ENCODE results near the gene TMC8.

TMC8 gene, protein sequence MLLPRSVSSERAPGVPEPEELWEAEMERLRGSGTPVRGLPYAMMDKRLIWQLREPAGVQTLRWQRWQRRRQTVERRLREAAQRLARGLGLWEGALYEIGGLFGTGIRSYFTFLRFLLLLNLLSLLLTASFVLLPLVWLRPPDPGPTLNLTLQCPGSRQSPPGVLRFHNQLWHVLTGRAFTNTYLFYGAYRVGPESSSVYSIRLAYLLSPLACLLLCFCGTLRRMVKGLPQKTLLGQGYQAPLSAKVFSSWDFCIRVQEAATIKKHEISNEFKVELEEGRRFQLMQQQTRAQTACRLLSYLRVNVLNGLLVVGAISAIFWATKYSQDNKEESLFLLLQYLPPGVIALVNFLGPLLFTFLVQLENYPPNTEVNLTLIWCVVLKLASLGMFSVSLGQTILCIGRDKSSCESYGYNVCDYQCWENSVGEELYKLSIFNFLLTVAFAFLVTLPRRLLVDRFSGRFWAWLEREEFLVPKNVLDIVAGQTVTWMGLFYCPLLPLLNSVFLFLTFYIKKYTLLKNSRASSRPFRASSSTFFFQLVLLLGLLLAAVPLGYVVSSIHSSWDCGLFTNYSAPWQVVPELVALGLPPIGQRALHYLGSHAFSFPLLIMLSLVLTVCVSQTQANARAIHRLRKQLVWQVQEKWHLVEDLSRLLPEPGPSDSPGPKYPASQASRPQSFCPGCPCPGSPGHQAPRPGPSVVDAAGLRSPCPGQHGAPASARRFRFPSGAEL
- 13.3 to 72.5 (median 42.0) reads per million in 18 experiments for total RNA-seq

DNA sequence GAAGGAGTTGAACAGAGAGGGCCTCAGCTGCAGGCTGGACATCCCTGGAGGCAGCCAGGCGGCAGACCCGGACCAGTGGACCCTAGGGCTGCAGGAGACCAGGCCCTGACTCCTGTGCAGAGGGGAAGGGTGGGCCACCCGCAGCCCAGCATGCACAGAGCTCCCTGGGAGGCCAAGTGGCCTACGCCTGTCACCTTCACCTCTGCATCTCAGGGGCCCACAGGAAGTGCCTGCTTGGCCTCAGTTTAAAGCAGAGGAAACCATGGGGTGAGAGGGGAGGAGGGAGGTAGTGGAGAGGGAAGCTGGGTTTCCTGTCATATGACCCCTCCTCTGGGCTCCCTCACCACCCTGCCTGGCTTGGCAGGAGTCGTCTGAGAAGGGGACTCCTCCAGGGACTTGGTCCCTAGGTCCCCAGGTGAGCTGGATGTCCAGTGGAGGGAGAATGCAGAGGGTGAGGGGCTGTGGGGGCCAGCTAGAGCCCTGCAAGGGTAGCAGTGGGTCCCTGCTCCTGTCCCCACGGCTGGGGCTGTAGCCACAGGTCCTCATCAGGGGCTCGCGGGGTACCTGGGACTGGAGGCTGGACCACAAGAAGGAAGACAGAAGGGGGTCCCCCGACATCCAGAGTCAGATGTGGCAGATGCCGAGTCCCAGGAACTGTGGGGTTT, at the start of gene TMC8:
Gene TMC8, plus strand, starts transcription at position 335 of the 665 bp plus-strand sequence. CDS start 818 bp downstream, outside the sequence.
- DNase-seq: peak; percentile 57 to 58

DNA sequence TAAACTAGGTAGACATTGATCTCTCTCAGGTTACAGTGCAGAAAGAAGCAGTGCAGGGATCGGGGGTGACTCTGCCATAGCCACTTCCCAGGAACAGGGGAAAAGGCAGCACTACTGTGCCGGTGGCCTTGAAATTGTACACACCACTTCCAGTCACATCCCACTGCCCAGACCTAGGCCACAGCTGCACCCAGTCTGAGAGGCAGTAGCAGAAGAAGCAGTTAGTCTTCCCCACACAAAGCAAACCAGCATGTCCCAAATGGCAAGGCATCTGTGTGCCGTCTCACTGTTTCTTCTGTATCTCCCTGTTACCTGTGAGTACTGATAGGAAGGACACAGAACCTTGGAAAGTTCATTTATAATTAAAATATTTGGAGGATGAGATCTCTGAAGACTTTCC, 49.0 kb upstream of the TMC8 start:
- no peak for DNase-seq

DNA sequence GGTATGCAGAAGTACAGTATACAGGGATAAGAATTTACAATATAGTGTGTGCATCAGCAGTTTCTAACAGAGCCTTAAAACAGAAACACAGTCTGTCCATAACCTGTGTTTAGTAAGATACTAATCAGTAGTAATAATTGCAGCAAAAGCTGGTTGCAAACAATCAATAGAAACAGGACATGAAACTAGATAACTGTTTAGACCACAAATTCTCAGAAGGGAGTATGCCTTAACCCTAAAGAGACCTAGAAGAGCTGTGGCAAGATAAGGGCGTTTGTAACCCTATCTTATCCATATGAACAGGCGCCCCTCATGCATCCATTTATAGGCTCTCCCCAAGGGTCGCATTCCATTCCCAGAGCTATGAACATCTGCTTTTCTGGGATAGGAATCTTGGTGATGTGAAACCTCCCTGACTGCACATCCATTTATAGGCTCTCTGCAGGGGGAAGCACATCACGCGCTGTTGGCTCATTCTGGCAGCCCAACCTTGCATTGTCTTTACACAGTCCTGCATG, 48.2 kb upstream of the TMC8 start:
- peak; percentile 20 to 63 for DNase-seq

DNA sequence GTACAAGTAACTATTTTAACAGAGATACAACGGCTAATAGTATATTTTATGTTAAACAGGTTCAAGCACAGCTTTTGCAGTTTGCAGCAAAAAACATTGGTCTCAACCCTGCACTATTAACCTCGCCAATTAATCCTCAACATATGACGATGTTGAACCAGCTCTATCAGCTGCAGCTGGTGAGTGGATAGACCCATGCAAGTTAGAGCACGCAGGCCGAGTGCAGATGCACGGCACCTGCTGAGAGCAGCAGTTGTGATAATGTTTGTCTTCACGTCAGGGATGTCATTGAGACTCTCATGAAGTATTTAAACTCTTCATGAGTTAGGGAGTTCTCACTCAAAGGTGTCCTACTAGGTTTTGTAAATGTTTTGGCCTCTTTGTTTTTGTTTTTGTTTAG, 47.6 kb upstream of the TMC8 start:
- no peak for DNase-seq

DNA sequence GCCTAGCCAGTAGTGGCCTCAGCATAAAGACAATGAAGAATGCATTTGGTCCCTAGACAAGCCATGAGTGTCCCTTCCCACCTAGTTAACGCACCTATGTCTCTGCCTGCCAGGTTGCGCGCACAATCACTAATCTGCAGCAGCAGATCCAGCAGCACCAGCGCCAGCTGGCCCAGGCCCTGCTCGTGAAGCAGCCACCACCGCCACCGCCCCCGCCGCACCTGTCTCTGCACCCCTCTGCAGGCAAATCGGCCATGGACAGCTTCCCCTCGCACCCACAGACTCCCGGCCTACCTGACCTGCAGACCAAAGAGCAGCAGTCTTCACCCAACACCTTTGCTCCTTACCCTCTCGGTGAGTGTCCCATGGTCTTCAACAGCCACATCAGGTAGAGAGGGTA, 43.8 kb upstream of the TMC8 start:
- no peak for DNase-seq

DNA sequence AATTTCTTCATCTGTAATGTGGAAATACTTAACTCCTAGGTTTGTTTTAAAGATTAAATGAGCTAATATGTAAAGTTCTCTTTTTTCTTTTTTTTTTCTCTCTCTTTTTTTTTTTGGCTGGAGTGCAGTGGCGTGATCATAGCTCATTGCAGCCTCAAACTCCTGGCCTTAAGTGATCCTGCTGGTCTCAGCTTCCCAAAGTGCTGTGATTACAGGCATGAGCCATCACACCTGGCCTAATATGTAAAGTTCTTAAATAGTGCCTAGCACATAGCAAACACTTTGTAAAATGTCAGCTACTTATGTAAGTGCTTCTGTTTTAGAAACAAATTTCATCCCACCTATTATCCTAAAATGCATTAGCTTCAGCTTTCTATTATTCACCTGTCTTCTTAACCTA, 42.0 kb upstream of the TMC8 start:
- DNase-seq: peak in 1 of 2 donors; percentile 21

DNA sequence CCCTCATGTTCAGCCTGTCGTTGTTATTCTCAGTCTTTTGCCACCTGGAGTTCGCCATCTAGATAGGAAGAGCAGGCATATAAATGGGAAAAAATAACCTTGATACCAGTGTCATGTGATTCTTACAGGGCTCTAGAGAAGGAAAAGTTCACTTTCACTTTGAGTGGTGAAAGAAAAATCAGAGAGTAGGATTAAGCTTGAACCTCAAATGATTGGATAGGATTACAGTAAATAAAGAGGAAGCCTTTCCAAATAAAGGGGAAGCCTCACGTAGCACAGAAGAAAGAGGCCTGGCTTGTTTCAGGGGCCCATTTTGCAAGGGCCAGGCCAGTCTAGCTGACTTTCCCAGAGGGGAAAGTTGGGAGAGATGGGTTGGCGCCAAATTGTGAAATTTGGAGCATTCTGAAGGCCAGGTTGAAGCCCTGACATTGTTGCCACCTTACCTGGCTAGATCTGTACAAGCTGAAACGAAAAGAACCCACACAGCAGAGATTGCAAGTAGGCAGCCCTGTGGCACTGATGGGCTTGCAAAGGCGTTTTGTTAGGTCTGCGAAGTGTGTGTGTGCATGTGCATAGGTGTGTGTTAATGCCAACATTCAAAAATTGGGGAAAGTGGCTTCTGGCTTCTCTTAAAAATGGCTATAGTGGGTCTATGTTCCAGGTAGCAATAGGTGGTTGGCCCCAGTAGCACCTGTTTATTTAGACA, 40.8 kb upstream of the TMC8 start:
- DNase-seq: peak; percentile 58 to 71

DNA sequence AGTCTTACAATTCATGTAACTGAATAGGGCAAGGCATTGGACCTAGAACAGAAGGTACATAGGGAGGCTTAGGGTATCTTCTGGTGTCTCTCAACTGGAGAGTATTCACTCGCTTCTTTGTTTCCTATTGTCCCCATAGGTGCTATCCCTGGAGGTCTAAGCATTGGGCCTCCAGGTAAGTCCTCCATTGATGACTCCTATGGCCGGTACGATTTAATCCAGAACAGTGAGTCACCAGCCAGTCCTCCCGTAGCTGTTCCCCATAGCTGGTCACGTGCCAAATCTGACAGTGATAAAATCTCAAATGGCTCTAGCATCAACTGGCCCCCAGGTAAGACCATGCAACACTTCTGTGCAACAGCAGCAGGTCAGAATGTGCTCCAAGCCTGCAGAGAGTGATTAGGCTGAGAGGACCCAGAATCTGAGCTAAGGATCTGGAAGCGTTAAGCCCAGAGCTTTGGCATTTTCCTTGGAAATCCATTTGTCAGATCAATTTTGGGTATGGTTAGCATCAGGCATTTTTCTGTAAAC, 37.7 kb upstream of the TMC8 start:
- DNase-seq: no peak

DNA sequence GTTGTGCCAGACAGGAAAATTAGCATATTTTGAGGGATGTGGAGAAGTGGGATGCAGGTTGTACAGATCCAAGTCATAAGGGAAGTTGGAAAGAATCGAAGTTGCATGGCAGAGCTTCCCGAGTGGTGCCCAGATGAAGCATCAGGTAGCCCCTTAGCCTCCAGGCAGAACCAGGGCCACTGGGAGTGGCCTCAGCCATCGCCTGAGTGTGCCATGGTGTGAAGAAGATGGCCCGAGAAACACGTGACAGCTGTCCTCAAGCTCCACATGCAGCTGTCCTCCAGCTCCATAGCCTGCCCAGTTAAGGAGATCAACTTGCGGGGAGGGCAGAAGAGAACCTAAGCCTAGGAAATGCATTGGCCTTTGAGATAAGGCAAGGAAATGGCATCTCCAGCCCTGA, 35.5 kb upstream of the TMC8 start:
- DNase-seq: no peak

DNA sequence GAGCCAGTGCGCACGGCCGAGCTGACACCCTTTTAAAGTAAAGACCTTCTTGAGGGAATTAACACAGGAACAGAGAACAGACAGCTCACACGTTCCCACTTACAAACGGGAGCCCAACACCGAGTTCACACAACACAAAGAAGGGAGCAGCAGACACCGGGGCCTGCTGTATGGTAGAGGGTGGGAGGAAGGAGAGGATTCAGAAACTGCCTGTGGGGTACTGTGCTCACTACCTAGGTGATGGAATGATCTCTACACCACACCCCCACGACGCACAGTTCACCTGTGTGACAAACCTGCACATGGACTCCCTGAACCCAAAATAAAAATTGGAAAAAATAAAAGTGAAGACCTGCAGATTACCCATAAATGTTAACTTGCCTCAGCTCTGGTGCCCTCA, 34.5 kb upstream of the TMC8 start:
- no peak for DNase-seq

DNA sequence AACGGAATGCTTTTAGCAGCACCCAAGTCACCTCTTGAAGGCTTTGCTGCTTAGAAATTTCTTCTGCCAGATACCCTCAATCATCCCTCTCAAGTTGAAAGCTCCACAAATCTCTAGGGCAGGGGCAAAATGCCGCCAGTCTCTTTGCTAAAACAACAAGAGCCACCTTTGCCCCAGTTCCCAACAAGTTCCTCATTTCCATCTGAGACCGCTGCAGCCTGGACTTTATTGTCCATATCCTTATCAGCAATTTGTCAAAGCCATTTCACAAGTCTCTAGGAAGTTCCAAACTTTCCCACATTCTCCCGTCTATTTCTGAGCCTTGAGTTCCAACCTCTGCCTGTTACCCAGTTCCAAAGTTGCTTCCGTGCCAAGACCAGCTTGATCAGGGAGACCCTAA, 29.5 kb upstream of the TMC8 start:
- peak; percentile 18 to 29 for DNase-seq

DNA sequence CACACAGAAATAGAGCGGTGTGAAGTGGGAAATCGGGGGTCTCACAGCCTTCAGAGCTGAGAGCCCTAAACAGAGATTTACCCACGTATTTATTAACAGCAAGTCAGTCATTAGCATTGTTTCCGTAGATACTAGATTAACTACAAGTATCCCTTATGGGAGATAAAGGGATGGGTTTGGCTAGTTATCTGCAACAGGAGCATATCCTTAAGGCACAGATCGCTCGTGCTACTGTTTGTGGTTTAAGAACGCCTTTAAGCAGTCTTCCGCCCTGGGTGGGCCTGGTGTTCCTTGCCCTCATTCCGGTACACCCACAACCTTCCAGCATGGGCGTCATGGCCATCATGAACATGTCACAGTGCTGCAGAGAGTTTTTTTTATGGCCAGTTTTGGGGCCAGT, 29.0 kb upstream of the TMC8 start:
- DNase-seq: no peak

DNA sequence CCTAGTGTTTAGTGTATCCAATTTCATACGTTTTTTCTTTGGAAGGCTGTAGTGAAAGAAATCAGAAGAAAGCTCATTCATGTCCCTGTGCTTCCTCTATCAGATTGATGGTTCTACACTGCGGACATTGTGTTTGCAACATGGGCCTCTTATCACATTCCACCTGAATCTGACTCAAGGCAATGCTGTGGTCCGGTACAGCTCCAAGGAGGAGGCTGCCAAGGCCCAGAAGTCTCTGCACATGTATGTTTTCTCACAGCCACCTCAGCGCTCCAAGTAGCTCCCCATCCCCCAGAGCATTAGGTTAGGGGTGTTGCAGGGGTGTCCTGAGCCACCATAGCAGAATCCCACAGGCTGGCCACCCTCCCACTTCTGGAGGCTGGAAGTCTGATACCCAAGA, 27.3 kb upstream of the TMC8 start:
- no peak for DNase-seq

DNA sequence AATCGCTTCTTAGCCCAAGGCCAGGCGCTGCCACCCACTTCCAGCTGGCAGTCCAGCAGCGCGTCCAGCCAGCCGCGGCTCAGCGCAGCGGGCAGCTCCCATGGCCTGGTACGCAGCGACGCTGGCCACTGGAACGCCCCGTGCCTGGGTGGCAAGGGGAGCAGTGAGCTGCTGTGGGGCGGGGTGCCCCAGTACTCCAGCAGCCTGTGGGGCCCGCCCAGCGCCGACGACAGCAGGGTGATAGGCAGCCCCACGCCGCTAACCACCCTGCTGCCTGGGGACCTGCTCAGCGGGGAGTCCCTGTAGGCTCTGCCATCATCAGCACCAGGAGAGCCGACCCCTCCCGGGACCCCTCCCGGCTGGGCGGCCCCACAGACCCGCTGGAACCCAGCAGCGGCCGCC, 26.0 kb upstream of the TMC8 start:
- DNase-seq: no peak

DNA sequence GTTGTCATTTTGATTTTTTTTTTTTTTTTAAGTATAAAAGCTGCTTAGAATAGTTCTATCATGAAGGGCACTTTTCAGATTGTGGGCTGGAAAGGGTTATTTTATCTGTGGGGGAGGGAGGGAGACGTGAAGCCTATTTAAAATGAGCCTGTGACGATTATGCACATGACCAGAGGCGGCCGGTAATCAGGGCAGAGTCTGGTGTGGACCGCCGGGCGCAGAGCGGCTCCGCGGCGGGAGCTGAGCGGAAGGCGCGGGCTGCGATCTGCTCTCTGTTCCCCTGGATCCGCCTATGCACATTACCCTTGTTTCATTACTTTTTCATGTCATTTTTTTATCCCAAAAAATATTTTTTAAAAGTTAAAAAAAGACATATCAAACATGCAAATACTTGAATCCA, 25.5 kb upstream of the TMC8 start:
- DNase-seq: no peak

DNA sequence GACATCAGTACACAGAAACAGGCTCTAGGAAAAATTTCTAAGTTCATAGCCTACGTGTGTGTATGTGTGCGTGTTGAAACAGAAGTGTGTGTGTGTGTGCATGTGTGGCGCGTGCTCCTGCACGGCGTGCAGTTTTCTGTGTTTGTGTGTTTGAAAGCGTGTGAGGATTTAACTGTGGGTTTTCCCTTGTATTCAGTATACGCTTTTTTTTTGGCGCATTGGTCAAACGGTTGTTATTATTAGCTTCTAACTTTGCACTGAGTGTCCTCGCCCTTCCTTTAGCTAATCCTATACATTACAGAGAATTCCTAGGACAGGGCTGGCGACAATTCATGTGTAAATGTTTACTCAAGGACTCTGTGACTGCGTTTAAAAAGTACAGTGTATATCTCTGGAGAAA, 25.0 kb upstream of the TMC8 start:
- DNase-seq: no peak

DNA sequence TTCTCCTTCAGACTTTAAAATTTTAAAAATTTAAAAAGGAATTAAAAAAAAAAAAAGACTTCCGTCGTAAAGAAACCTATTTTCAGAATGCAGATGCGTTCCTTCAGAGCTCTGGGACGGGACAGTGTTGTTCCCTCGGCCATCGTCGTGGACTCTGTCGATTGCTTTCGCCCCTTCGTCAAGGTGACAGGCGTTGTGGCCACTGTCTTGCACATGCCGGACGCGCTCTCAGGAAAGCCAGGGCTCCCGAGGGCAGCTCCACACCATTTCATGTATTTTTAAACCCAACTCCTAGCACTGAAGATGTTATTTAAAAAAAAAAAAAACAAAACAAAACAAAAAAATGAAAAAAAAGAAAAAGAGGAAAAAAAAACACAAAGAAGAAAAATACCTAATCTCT, 24.4 kb upstream of the TMC8 start:
- no peak for DNase-seq

DNA sequence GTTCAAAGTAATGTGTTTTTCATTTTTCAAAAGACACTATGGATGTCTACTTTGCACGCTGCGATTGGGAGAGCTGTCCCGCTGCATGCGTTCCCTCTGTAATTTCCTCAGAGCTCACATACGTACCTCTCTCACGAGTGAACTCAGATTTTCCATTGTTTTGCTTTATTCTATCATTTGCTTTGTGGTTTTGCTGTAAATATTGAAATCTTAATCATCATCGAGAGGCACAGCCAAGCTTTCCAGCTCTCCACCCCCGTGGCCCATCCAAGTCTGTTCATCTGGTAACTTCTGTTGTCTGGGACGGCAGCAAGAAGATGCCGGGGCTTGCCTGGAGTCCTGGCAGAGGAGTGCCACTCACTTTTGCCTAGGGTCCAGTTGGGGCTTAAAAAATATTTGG, 23.1 kb upstream of the TMC8 start:
- no peak for DNase-seq

DNA sequence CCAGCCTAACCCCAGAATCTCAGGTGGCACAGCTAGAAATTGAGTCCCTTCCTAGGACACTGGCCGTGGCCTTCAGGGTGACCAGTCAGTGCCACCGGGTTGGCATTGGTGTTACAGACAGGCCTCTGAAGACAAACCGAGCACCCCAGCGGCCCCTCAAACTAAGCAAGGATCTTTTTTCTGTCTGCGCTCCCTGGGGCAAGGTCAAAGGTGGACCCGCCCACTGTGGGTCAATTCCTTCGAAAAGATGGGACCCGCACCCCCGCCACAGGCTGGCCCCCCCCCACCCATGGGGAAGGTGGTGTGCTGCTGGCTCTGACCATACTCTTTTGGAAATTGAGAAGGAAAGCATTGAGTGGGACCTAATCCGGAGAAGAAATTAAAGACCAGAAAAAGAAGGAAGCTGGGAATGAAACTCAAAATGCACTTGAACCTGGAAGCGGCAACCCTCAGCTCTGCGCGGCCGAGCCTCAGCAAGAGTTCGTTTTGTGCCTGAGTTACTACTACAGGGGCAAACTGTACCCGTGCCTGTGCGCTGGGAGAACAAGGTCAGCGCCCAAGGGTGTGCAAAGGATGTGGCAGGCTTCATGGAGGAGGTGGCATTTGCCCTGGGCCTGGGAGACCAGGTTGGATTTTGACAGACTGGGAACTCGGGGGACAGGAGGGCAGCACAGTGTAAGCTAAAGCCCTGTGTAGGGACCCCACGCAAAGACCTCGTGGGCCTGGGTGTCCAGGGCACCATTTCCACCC, 22.4 kb upstream of the TMC8 start:
- no peak for DNase-seq

DNA sequence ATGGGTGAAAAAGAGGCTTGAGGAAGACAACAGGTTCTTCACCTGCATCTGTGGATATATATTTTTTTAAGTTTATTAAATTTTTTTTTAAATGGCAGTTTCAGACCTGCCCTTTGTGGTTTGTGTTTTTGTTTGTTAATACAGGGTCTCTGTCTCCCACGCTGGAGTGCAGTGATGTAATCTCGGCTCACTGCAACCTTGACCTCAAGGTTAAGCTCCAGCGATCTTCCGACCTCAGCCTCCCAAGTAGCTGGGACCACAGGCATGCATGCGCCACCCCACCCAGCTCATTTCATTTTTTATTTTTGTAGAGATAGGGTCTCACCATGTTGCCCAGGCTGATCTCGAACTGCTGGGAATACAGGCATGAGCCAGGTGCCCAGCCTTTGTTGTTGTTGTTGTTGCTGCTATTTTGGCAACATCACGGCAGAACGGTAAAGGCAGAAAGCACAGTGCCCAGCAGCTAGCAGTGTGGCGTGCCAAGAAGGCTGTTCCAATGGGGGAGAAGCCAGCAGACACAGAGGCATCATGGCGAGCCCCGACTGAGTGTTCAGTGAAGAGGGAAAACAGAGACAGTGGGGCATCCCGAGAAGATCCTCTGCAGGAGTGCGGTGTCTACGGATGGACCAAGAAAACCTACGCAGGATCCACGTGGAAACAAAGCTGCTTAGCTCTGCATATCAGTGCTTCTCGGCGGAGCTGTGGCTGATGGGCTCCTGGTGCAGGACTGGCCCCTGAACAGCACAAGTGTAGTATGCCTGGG, 21.7 kb upstream of the TMC8 start:
- no peak for DNase-seq

DNA sequence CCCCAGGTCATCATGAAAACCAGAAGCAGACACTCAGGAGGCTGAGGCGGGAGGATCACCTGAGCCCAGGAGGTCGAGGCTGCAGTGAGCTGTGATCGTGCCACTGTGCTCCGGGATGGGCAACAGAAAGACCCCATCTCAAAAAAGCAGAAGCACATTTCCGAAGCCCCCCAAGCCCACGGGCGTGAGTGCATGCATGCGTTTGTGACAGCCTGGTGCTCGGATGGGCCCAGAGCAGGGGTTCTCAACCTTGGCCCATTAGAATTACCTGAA, 21.1 kb upstream of the TMC8 start:
- no peak for DNase-seq
